Left ventricle myocardium inferior (tissue), 1 donor: ENCODE measurements around the gene REPIN1. TPM values are rescaled to one million over a fixed set of nuclear protein-coding genes. Genes with fewer than 3 reads are reported as not detected.

ENCODE experiments used
- DNase-seq: peaks from one replicate; pipeline ENCODE4 v3.0.0-alpha.2; 2020
- H3K27ac ChIP-seq: fragments of 200-600 bp; replicated peaks from 2 replicates; pipeline ENCODE4 v1.8.0; 2021
- H3K27me3 ChIP-seq: fragments of 200-600 bp; 2 replicates; pipeline ENCODE4 v1.8.0; 2021; ENCODE audit warnings: low read depth
- H3K36me3 ChIP-seq: fragments of 200-600 bp; 2 replicates; pipeline ENCODE4 v1.8.0; 2021
- H3K4me1 ChIP-seq: fragments of 200-600 bp; 2 replicates; pipeline ENCODE4 v1.8.0; 2021
- H3K4me3 ChIP-seq: fragments of 200-600 bp; 2 replicates; pipeline ENCODE4 v1.8.0; 2021; ENCODE audit warnings: mild to moderate bottlenecking, moderate library complexity
- H3K9me3 ChIP-seq: fragments of 200-600 bp; replicated peaks from 2 replicates; pipeline ENCODE4 v1.8.0; 2021
- CTCF ChIP-seq: fragments of 200-600 bp; IDR thresholded peaks from 2 replicates; pipeline ENCODE4 v1.8.0; 2021; ENCODE audit warnings: antibody characterized with exemption, mild to moderate bottlenecking, borderline replicate concordance
- intact Hi-C: fragments of 100-400 bp; cut with micrococcal nuclease; formaldehyde crosslinking; loops from one replicate; pipeline ENCODE4 v1.11.0; 2022
- total RNA-seq: library from RNA; stranded (reverse); fragmentation: NEBNext Ultra II Directional; extraction: Animal tissue kit (Norgen Biotek cat#: 25700); gene quantifications from one replicate; pipeline ENCODE4 v1.2.1, GENCODE V29; 2021
- donor health status: DM: no; HTN: yes; CAD: no; lungs with severe emphysema.

The REPIN1 gene
- total RNA-seq, 1 donor from 2014 or later: 110 TPM

GRCh38 chr7:150412016-150412415, 43.4 kb downstream of the REPIN1 start:
- H3K27ac ChIP-seq: no peak overlapping the region
- no peak for TF ChIP-seq CTCF
- no peak for DNase-seq
- H3K27me3 ChIP-seq: no peaks in the 10 kb centered on the region
- no peaks in the 10 kb centered on the region for H3K9me3 ChIP-seq
- peaks cover 9% of the 10 kb centered on the region for H3K36me3 ChIP-seq
- no peak overlapping the region for H3K4me3 ChIP-seq
- peaks cover 4% of the 10 kb centered on the region for H3K4me1 ChIP-seq
- intact Hi-C loops: no loop called here

DNA sequence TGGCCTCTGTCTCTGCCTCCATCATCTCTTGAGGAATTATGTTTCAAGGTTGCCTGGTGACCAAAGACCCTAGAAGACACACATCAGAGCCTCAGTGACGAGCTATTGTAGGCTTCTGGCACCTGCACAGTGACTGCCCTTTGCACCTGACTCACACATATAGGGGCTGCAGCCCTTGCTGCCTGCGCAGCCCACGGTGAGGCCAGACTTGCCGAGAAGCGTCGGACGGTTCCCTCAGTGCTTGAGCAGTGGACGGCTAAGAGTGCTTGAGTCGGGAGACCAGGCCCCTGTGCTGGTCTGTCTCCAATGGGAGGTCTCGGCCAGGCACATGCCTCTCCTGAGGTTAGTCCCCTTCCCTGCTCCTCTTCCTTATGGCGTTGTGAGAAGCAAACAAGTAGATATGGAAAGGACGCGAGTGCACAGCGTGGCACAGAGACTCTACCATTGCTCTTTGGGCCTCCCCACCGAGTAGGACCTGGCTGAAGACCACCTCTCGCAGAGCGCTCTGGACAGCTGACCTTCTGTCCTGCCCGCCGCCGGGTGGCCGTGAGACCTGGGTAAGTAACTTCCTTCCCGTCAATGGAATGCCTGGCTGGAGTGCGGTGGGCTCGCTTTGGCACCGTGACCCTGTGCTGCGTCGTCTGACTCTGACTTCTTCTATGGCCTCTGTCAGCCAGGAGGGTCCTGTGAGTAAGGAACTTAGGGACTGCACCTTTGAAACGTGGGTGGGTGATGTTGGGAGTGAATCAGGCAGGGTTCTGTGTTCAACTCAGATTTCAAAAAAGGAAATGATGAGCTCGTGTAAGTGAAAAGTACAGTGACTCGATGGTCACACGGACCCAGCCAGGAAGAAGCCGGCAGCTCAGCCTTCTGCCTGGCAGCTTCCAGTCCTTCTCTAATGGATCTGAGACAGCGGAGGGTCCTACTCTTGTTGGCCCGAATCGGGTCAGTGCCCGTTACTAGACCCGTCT, 44.2 kb downstream of the REPIN1 start:
- Histone ChIP-seq H3K4me3 (no peak overlapping the region), H3K27ac (no peak overlapping the region), H3K27me3 (no peaks in the 10 kb centered on the region), H3K36me3 (peaks cover 9% of the 10 kb centered on the region), H3K9me3 (no peaks in the 10 kb centered on the region), H3K4me1 (no peaks in the 10 kb centered on the region)
- TF ChIP-seq CTCF: no peak
- DNase-seq: no peak
- intact Hi-C loops: no loop called here

DNA sequence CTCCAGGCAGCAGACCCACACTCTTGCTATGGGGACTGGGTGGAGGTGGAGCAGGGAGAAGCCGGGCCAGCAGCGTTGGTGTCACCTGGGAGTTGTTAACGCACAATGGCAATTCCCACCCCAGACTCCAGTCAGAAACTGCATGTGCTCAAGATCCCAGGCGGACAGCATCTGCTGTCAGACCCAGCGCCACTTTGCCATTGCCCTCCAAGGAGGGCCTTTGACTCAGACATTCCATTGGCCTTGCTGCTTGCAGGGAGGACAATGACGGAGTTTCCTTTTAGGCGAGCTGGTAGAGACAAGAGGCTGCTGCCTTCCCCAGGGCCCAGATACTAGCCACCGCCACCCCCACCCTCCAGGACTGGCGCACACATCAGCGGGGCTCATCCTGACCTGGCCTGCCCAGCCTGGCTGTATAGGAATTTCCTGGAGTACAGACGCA, 45.0 kb downstream of the REPIN1 start:
- intact Hi-C loops: no loop called here
- no peak for TF ChIP-seq CTCF
- H3K4me1 ChIP-seq: no peaks in the 10 kb centered on the region
- DNase-seq: no peak
- no peak overlapping the region for H3K4me3 ChIP-seq
- no peaks in the 10 kb centered on the region for H3K9me3 ChIP-seq
- H3K27ac ChIP-seq: no peak overlapping the region
- H3K27me3 ChIP-seq: no peaks in the 10 kb centered on the region
- peaks cover 9% of the 10 kb centered on the region for H3K36me3 ChIP-seq

DNA sequence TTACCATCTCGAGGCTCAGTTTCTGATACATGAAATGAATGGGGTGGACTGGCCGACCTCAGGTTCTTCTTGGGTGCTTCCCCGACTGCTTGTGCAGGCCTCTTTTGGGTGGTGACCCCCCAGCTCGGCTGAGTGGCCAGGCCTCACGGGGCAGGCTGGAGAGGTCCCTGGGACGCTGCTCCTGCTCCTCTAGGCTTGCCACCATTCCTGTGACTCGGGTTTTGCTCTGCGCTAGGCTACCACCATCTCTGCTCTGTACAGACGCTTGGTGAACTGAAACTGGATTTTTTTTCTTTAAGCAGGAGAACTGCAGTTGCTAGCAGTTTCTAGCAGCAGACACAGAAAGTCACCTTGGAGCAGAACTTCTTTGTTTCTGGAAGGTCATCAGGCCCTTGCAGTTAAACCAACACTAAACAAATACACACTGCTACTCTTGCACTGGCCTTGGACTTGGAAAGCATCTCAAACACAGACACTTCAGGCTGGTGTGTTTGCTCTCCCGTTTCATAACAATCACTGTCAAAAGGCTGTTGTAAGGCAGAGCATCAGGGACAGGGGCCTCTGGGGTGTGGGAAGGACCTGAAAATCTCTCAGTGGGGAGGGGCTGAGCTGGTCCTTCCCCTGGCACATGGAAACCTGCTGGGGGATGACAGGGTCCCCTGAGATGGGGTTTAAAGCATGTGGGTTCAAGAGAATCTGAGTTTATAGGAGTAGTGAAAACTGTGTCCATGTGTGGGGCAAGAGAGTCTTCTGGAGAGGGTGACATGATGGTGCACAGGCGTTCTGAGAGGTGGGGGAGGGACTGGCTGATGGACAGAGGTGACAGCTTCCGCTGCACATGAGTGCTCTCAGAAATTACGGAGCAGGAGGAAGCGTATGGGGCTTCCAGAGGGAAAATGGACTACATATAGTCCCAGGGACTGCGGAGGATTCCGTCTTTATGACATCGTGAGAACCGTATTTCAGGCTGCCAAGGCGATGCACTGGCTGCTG, 46.8 kb downstream of the REPIN1 start:
- DNase-seq: no peak
- H3K4me1 ChIP-seq: no peaks in the 10 kb centered on the region
- TF ChIP-seq CTCF: no peak
- intact Hi-C loops: no loop called here
- no peak overlapping the region for H3K27ac ChIP-seq
- H3K27me3 ChIP-seq: no peaks in the 10 kb centered on the region
- H3K4me3 ChIP-seq: no peak overlapping the region
- H3K9me3 ChIP-seq: no peaks in the 10 kb centered on the region
- H3K36me3 ChIP-seq: peaks cover 5% of the 10 kb centered on the region

DNA sequence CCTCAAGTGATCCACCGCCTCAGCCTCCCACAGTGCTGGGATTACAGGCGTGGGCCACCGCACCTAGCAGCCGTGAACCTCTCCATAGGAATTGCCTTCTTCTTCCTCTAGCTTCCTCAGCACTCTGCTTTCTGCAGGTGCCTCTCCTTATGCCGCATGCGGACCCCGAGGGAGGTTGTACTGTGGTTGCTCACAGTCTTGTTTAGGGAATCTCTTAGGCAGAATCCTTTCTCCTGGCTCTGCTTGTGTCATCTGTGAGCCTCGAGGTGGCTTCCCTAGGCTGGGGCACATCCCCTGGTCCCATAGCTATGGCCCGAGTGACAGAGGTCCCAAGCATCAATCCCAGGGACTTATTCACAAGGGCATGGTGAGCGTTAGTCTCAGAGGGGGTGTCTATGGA, 48.6 kb downstream of the REPIN1 start:
- no peak for TF ChIP-seq CTCF
- H3K36me3 ChIP-seq: no peaks in the 10 kb centered on the region

More for the DNA sequence above, 48.6 kb downstream of the REPIN1 start:
- no peak for DNase-seq
- Histone ChIP-seq H3K4me3 (no peak overlapping the region), H3K9me3 (no peaks in the 10 kb centered on the region), H3K27me3 (no peaks in the 10 kb centered on the region), H3K27ac (no peak overlapping the region), H3K4me1 (peaks cover 4% of the 10 kb centered on the region)
- intact Hi-C loops: no loop called here
